ENCODE results near the gene OR13C4.

OR13C4 gene

GRCh38 chr9:104514901-104515300 lies 12.1 kb downstream of the OR13C4 start:
- Histone ChIP-seq H3K4me3 (ENCODE audit: low read length) (no peak overlapping the region), H3K9ac (ENCODE audit: low read depth, low read length) (no peak overlapping the region), H3K9me3 (replicated peaks; ENCODE audit: low read length) (no peaks in the 10 kb centered on the region), H3K36me3 (ENCODE audit: insufficient read depth, low read length) (no peaks in the 10 kb centered on the region), H3K4me2 (ENCODE audit: low read length) (no peak overlapping the region), H3K4me1 (ENCODE audit: control insufficient read depth, insufficient read depth, low read length) (no peaks in the 10 kb centered on the region), H3K27me3 (ENCODE audit: control insufficient read depth, insufficient read depth, low read length) (no peaks in the 10 kb centered on the region)

GRCh38 chr9:104506565-104506964 lies 20.4 kb downstream of the OR13C4 start:
- Histone ChIP-seq H3K4me1 (ENCODE audit: control insufficient read depth, insufficient read depth, low read length) (no peaks in the 10 kb centered on the region), H3K4me2 (ENCODE audit: low read length) (no peak overlapping the region), H3K9me3 (replicated peaks; ENCODE audit: low read length) (no peaks in the 10 kb centered on the region), H3K4me3 (ENCODE audit: low read length) (no peak overlapping the region), H3K27me3 (ENCODE audit: control insufficient read depth, insufficient read depth, low read length) (no peaks in the 10 kb centered on the region), H3K36me3 (ENCODE audit: insufficient read depth, low read length) (no peaks in the 10 kb centered on the region), H3K9ac (ENCODE audit: low read depth, low read length) (no peak overlapping the region)

- Histone ChIP-seq H3K27me3 (ENCODE audit: control insufficient read depth, insufficient read depth, low read length) (no peaks in the 10 kb centered on the region), H3K36me3 (ENCODE audit: insufficient read depth, low read length) (no peaks in the 10 kb centered on the region), H3K4me3 (ENCODE audit: low read length) (no peak within 1 kb of the TSS), H3K9me3 (replicated peaks; ENCODE audit: low read length) (no peaks in the 10 kb centered on the region), H3K4me2 (ENCODE audit: low read length) (no peak within 1 kb of the TSS), H3K9ac (ENCODE audit: low read depth, low read length) (no peak within 1 kb of the TSS), H3K4me1 (ENCODE audit: control insufficient read depth, insufficient read depth, low read length) (no peaks in the 10 kb centered on the region)
These were observed 23.0 kb downstream of the OR13C4 start, which contains the start of gene OR13F1 for GRCh38 chr9:104503963-104504362. Gene OR13F1 (plus strand): TSS chr9:104504263. CDS start chr9:104504263, 0 bp downstream.

- Histone ChIP-seq H3K4me3 (ENCODE audit: low read length) (no peak overlapping the region), H3K9ac (ENCODE audit: low read depth, low read length) (no peak overlapping the region), H3K36me3 (ENCODE audit: insufficient read depth, low read length) (no peaks in the 10 kb centered on the region), H3K4me2 (ENCODE audit: low read length) (no peak overlapping the region), H3K27me3 (ENCODE audit: control insufficient read depth, insufficient read depth, low read length) (no peaks in the 10 kb centered on the region), H3K9me3 (replicated peaks; ENCODE audit: low read length) (no peaks in the 10 kb centered on the region), H3K4me1 (ENCODE audit: control insufficient read depth, insufficient read depth, low read length) (no peaks in the 10 kb centered on the region)
These were observed 23.6 kb downstream of the OR13C4 start for GRCh38 chr9:104503440-104503839.

GRCh38 chr9:104494808-104495207 lies 32.2 kb downstream of the OR13C4 start:
- H3K36me3 ChIP-seq (ENCODE audit: insufficient read depth, low read length): no peaks in the 10 kb centered on the region
- H3K9me3 ChIP-seq (replicated peaks; ENCODE audit: low read length): no peaks in the 10 kb centered on the region
- no peaks in the 10 kb centered on the region for H3K27me3 ChIP-seq (ENCODE audit: control insufficient read depth, insufficient read depth, low read length)
- no peak overlapping the region for H3K4me3 ChIP-seq (ENCODE audit: low read length)
- no peaks in the 10 kb centered on the region for H3K4me1 ChIP-seq (ENCODE audit: control insufficient read depth, insufficient read depth, low read length)
- H3K4me2 ChIP-seq (ENCODE audit: low read length): no peak overlapping the region
- H3K9ac ChIP-seq (ENCODE audit: low read depth, low read length): no peak overlapping the region

- Histone ChIP-seq H3K9ac (ENCODE audit: low read depth, low read length) (no peak overlapping the region), H3K9me3 (replicated peaks; ENCODE audit: low read length) (no peaks in the 10 kb centered on the region), H3K36me3 (ENCODE audit: insufficient read depth, low read length) (no peaks in the 10 kb centered on the region)
These were observed 42.0 kb downstream of the OR13C4 start for GRCh38 chr9:104485014-104485413.

GRCh38 chr9:104482921-104483570 lies 44.0 kb downstream of the OR13C4 start:
- no peak overlapping the region for H3K9ac ChIP-seq (ENCODE audit: low read depth, low read length)
- H3K4me3 ChIP-seq (ENCODE audit: low read length): no peak overlapping the region
- no peaks in the 10 kb centered on the region for H3K36me3 ChIP-seq (ENCODE audit: insufficient read depth, low read length)
- H3K9me3 ChIP-seq (replicated peaks; ENCODE audit: low read length): no peaks in the 10 kb centered on the region
- H3K4me1 ChIP-seq (ENCODE audit: control insufficient read depth, insufficient read depth, low read length): no peaks in the 10 kb centered on the region
- H3K27me3 ChIP-seq (ENCODE audit: control insufficient read depth, insufficient read depth, low read length): no peaks in the 10 kb centered on the region
- H3K4me2 ChIP-seq (ENCODE audit: low read length): no peak overlapping the region

More at GRCh38 chr9:104485014-104485413, 42.0 kb downstream of the OR13C4 start:
- no peaks in the 10 kb centered on the region for H3K4me1 ChIP-seq (ENCODE audit: control insufficient read depth, insufficient read depth, low read length)
- no peaks in the 10 kb centered on the region for H3K27me3 ChIP-seq (ENCODE audit: control insufficient read depth, insufficient read depth, low read length)
- H3K4me3 ChIP-seq (ENCODE audit: low read length): no peak overlapping the region
- no peak overlapping the region for H3K4me2 ChIP-seq (ENCODE audit: low read length)
